ENCODE measurements around the gene PTPN7. TPM values are rescaled to one million over a fixed set of nuclear protein-coding genes. Genes with fewer than 3 reads are reported as not detected.

PTPN7 gene
- total RNA-seq, 1 donor from 2014 or later, result not detected

DNA sequence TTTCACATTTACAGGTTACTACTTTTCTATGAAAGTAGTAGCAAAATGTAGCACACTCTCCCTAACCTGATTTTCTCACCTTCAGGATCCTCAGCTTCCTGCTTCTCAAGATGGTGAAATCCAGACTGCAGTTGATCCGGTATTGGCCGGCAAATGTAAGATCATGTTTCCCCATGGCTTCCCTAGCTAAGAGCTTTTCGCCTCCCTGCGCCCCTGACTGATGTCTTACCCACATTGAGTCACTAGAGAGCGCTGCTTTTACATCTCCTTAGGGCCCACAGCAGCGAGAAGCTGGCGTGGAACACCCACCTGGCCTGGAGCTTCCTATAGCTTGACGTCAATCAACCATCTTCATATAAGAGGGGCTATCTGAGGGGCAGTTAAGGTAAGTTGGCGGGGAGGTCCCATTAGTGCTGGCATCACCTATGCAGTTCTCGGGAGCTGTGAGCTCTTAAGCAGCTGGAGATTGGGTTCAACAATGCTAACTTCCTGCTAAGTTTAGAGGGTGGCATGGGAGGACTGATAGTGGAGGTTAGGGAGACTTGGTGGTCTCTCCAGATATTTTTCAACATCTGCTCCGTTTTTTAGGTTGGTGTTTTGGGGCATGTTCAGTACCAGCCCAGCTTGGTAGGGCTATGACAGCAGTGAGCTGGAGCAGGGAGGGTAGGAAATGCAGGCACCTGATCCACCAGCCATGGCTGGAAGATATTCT lies 5.5 kb downstream of the PTPN7 start:
- H3K4me2 ChIP-seq, result no peak overlapping the region
- H3K4me3 ChIP-seq, result no peak overlapping the region
- no peaks in the 10 kb centered on the region for H3K9me3 ChIP-seq (ENCODE audit: low read depth)
- H3K4me3 Mint-ChIP-seq, result no peak overlapping the region
- no peak overlapping the region for H3K9ac ChIP-seq
- peaks cover 12% of the 10 kb centered on the region for H3K4me1 Mint-ChIP-seq
- H3K79me2 ChIP-seq (ENCODE audit: low read depth), result no peaks in the 10 kb centered on the region
- no peak overlapping the region for H2AFZ ChIP-seq (replicated peaks)
- no peaks in the 10 kb centered on the region for H3K36me3 Mint-ChIP-seq
- H3K4me1 ChIP-seq, result no peaks in the 10 kb centered on the region
- TF ChIP-seq EZH2 (IDR thresholded peaks at IDR 0.05) (no peak), EZH2phosphoT487 (IDR thresholded peaks at IDR 0.05) (no peak)
- TF ChIP-seq, protein P1, sequence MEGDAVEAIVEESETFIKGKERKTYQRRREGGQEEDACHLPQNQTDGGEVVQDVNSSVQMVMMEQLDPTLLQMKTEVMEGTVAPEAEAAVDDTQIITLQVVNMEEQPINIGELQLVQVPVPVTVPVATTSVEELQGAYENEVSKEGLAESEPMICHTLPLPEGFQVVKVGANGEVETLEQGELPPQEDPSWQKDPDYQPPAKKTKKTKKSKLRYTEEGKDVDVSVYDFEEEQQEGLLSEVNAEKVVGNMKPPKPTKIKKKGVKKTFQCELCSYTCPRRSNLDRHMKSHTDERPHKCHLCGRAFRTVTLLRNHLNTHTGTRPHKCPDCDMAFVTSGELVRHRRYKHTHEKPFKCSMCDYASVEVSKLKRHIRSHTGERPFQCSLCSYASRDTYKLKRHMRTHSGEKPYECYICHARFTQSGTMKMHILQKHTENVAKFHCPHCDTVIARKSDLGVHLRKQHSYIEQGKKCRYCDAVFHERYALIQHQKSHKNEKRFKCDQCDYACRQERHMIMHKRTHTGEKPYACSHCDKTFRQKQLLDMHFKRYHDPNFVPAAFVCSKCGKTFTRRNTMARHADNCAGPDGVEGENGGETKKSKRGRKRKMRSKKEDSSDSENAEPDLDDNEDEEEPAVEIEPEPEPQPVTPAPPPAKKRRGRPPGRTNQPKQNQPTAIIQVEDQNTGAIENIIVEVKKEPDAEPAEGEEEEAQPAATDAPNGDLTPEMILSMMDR (IDR thresholded peaks at IDR 0.05), result peak; percentile 72
- peaks cover 4% of the 10 kb centered on the region for H3K27me3 Mint-ChIP-seq (ENCODE audit: insufficient read depth, low read depth)
- H3K27me3 ChIP-seq, result no peaks in the 10 kb centered on the region
- H3K9me3 Mint-ChIP-seq, result no peaks in the 10 kb centered on the region
- no peaks in the 10 kb centered on the region for H3F3A ChIP-seq (ENCODE audit: low read depth)
- no peaks in the 10 kb centered on the region for H4K20me1 ChIP-seq (ENCODE audit: low read depth)
- no peak overlapping the region for H3K27ac Mint-ChIP-seq
- peak; percentile 82 for DNase-seq (ENCODE audit: low spot score)
- no peaks in the 10 kb centered on the region for H3K36me3 ChIP-seq
- H3K27ac ChIP-seq, result no peak overlapping the region

DNA sequence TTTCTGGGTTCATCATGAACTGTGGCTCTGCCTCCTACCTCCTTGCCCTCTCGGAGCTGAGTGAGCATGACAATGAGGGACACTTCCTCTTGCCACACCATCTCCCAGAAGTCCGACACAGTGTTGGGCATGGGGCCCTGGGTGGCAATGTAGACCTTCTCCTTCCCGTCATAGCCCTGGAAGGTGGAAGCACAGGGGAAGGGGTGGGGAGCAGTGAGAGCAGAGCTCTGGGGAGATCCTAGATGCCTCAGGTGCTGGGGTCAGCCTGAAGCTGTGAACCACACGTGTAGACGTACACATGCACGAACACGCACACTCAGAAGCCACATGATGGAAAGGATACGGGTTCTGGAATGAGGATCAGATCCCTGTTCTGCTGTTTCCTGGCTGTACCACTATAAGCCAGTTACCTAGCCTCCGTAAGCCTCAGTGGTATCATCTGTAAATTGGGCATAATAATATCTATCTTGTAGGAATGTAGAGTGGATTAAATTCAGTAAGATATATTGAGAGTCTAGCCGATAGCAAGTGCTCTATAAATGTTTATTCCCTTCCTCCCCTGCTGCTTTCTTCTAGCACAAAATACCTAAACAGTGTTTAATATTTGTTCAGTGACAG lies 6.1 kb downstream of the PTPN7 start:
- no peak overlapping the region for H2AFZ ChIP-seq (replicated peaks)
- peaks cover 9% of the 10 kb centered on the region for H3K4me1 Mint-ChIP-seq
- H3K4me2 ChIP-seq, result no peak overlapping the region
- H4K20me1 ChIP-seq (ENCODE audit: low read depth), result no peaks in the 10 kb centered on the region
- H3K27ac Mint-ChIP-seq, result no peak overlapping the region
- H3K27me3 ChIP-seq, result no peaks in the 10 kb centered on the region
- H3K9me3 Mint-ChIP-seq, result no peaks in the 10 kb centered on the region
- no peak overlapping the region for H3K4me3 ChIP-seq
- H3K9ac ChIP-seq, result no peak overlapping the region
- no peak overlapping the region for H3K4me3 Mint-ChIP-seq
- H3K4me1 ChIP-seq, result no peaks in the 10 kb centered on the region
- peaks cover 5% of the 10 kb centered on the region for H3K27me3 Mint-ChIP-seq (ENCODE audit: insufficient read depth, low read depth)
- no peaks in the 10 kb centered on the region for H3K36me3 ChIP-seq
- DNase-seq (ENCODE audit: low spot score), result no peak
- TF ChIP-seq EZH2phosphoT487 (IDR thresholded peaks at IDR 0.05) (no peak), EZH2 (IDR thresholded peaks at IDR 0.05) (no peak)
- TF ChIP-seq, protein P1 (IDR thresholded peaks at IDR 0.05), result no peak
- no peaks in the 10 kb centered on the region for H3K79me2 ChIP-seq (ENCODE audit: low read depth)
- H3K9me3 ChIP-seq (ENCODE audit: low read depth), result no peaks in the 10 kb centered on the region
- no peaks in the 10 kb centered on the region for H3K36me3 Mint-ChIP-seq
- no peaks in the 10 kb centered on the region for H3F3A ChIP-seq (ENCODE audit: low read depth)
- no peak overlapping the region for H3K27ac ChIP-seq

DNA sequence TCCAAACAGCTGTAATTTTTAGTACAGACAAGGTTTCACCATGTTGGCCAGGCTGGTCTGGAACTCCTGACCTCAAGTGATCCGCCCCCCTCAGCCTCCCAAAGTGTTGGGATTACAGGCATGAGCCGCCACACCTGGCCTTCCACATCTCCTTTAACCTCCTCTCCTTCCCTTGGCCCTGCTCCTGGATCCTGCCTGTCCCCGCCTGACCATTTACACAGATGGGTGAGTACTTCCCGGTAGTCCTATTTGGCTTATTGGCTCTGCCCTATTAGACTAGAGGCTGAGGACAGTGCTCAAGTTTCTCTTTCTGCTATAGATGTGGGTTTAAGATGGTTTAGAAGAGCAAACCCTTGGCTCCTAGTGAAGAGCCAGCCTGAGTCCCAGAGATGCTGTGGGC lies 7.1 kb downstream of the PTPN7 start:
- H4K20me1 ChIP-seq (ENCODE audit: low read depth), result no peaks in the 10 kb centered on the region
- Mint-ChIP-seq H3K27ac (peak overlapping the region; percentile 69), H3K4me1 (peaks cover 9% of the 10 kb centered on the region), H3K27me3 (ENCODE audit: insufficient read depth, low read depth) (peaks cover 7% of the 10 kb centered on the region), H3K36me3 (no peaks in the 10 kb centered on the region), H3K9me3 (no peaks in the 10 kb centered on the region), H3K4me3 (no peak overlapping the region)
- H3K4me2 ChIP-seq, result no peak overlapping the region
- no peak overlapping the region for H3K27ac ChIP-seq
- H3K9me3 ChIP-seq (ENCODE audit: low read depth), result no peaks in the 10 kb centered on the region
- H3K27me3 ChIP-seq, result no peaks in the 10 kb centered on the region
- no peaks in the 10 kb centered on the region for H3K4me1 ChIP-seq
- H3K79me2 ChIP-seq (ENCODE audit: low read depth), result no peaks in the 10 kb centered on the region
- no peak for DNase-seq (ENCODE audit: low spot score)
- no peak overlapping the region for H3K9ac ChIP-seq
- no peak overlapping the region for H3K4me3 ChIP-seq
- H3K36me3 ChIP-seq, result no peaks in the 10 kb centered on the region
- H2AFZ ChIP-seq (replicated peaks), result no peak overlapping the region
- H3F3A ChIP-seq (ENCODE audit: low read depth), result no peaks in the 10 kb centered on the region
- TF ChIP-seq, protein P1 (IDR thresholded peaks at IDR 0.05), result no peak
- TF ChIP-seq EZH2 (IDR thresholded peaks at IDR 0.05) (no peak), EZH2phosphoT487 (IDR thresholded peaks at IDR 0.05) (no peak)

All from neural progenitor cell (in vitro differentiated cells).